Measurements from ENCODE around the gene BUB3.

BUB3 gene, protein sequence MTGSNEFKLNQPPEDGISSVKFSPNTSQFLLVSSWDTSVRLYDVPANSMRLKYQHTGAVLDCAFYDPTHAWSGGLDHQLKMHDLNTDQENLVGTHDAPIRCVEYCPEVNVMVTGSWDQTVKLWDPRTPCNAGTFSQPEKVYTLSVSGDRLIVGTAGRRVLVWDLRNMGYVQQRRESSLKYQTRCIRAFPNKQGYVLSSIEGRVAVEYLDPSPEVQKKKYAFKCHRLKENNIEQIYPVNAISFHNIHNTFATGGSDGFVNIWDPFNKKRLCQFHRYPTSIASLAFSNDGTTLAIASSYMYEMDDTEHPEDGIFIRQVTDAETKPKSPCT

DNA sequence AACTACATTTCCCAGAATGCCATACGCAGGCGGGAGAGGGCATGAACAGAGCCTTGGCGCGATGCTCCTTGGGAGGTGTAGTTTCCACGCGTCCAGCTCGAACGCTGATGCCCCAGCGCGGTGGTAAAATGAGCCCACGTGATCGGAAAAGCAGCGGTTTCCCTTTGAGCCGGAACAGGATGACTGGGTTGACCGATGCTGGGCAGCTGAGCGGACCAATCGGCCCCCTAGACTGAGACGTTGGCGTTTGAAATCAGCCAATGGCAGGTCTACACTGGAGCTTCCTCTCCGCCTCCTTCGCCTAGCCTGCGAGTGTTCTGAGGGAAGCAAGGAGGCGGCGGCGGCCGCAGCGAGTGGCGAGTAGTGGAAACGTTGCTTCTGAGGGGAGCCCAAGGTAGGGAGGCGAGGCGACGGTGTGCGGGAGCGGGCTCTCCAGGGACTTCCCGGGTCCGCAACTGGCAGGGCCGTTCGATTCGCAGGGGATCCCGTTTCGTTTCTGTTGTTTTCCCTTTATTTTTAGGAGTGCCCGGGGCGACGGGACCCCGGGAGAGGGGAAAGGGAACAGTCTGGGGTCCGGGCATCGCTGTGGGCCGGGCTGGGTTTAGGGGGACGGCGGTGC is at the start of gene BUB3:
Gene BUB3, plus strand, starts transcription at position 311 of the 619 bp plus-strand sequence. CDS start 516 bp downstream, outside the sequence.
- no peak for FAIRE-seq
- peak; percentile 66 for DNase-seq (ENCODE audit: insufficient read length, low spot score)
- TF ChIP-seq, protein P1, sequence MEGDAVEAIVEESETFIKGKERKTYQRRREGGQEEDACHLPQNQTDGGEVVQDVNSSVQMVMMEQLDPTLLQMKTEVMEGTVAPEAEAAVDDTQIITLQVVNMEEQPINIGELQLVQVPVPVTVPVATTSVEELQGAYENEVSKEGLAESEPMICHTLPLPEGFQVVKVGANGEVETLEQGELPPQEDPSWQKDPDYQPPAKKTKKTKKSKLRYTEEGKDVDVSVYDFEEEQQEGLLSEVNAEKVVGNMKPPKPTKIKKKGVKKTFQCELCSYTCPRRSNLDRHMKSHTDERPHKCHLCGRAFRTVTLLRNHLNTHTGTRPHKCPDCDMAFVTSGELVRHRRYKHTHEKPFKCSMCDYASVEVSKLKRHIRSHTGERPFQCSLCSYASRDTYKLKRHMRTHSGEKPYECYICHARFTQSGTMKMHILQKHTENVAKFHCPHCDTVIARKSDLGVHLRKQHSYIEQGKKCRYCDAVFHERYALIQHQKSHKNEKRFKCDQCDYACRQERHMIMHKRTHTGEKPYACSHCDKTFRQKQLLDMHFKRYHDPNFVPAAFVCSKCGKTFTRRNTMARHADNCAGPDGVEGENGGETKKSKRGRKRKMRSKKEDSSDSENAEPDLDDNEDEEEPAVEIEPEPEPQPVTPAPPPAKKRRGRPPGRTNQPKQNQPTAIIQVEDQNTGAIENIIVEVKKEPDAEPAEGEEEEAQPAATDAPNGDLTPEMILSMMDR (IDR thresholded peaks at IDR 0.05; ENCODE audit: insufficient read depth, missing control alignments), result no peak

DNA sequence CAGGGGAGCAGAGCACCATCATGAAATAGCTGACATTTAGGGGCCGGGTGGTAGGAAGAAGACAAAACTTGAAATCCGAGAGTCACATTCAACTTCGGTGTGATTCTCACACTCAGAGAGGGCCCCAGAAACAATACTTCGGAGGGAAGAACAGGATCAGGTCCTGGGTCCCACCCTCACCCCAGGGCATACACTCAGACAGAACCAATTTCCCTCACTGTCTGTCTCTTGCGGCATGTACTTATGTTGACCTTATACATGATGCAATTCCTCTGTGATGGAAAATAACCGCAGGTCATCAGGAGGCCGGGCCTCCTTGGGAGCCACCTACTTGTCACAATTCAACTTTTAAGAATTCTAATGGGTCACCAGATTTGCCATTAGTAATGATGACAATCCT is 44.7 kb upstream of the BUB3 start:
- no peak for FAIRE-seq
- DNase-seq (ENCODE audit: insufficient read length, low spot score), result no peak
- TF ChIP-seq, protein P1 (IDR thresholded peaks at IDR 0.05; ENCODE audit: insufficient read depth, missing control alignments), result no peak

DNA sequence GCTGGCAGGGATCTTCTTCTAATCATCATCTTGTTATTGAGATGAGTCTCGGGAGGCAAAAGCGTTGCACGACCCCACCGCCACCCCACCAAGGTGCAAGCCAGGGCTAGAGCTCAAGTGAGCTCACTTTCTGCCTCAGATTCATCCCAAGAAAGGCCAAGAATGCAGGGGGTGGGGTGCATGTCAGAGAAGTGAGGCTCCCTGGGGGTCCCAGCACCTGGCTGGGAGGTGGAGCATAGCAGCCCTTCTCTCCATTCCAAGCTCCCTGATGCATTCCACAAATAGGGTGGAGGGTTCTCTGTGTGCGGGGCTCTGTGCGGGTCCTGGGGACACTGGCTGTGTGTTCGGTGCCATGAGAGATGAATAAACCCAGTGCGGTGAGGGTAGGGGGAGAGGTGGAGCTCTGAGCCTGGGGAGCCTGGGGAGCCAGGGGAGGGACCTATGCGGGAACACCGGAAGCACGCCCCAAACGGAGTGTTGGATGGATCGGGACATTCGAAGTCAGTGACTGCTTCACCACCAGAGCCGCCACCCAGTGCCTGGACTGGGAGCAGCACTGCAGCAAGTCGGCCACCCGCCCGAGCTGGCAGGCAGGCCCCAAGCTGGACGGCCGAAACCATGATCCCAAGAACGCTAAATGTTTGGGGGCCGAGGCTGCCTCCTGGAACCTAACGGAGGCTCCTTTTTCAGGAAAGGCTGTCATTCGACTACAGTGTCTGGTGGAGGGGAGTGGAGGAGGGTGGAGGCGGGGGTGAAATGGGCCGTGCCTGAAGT is 36.4 kb upstream of the BUB3 start:
- FAIRE-seq, result no peak
- TF ChIP-seq, protein P1 (IDR thresholded peaks at IDR 0.05; ENCODE audit: insufficient read depth, missing control alignments), result no peak

DNA sequence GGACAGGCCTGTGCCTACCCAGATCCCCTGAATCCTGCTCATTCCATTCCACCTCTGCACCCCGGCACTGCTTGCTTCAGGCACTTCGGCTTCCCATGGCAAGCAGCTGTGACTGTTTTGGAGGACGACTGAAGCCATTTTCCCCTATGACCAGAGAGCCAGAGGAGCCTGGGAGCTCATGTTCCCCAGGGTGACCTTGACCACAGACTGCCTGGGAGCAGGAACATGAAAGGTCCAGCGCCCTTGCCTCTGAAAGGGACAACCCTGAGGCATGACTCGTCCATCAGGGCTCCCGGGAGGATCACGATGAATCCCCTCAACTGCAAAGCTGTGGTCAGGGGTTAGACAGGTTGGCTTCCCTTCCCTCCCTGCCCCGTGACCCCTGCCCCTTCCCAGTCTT is 35.1 kb upstream of the BUB3 start:
- DNase-seq (ENCODE audit: insufficient read length, low spot score), result no peak
- TF ChIP-seq, protein P1 (IDR thresholded peaks at IDR 0.05; ENCODE audit: insufficient read depth, missing control alignments), result no peak
- FAIRE-seq, result no peak

More for the DNA sequence above, 36.4 kb upstream of the BUB3 start:
- DNase-seq (ENCODE audit: insufficient read length, low spot score), result no peak

DNA sequence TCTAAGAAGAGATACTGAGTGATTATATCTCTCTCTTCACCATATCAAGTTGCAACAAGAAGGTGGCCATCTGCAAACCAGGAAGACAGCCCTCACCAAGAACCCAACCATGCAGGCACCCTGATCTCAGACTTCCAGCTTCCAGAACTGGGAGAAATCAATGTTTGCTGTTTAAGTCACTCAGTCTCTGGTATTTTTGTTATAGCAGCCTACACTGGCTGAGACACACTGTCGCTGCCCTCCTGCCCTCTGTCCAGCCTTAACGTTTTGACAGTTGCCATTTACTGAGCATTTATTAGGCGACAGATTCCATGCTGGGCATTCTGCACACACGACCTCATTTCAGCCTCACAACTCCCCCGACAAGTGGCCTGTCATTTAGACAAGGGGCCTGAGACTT is 28.0 kb upstream of the BUB3 start:
- TF ChIP-seq, protein P1 (IDR thresholded peaks at IDR 0.05; ENCODE audit: insufficient read depth, missing control alignments), result no peak
- DNase-seq (ENCODE audit: insufficient read length, low spot score) (no peak), FAIRE-seq (no peak)

DNA sequence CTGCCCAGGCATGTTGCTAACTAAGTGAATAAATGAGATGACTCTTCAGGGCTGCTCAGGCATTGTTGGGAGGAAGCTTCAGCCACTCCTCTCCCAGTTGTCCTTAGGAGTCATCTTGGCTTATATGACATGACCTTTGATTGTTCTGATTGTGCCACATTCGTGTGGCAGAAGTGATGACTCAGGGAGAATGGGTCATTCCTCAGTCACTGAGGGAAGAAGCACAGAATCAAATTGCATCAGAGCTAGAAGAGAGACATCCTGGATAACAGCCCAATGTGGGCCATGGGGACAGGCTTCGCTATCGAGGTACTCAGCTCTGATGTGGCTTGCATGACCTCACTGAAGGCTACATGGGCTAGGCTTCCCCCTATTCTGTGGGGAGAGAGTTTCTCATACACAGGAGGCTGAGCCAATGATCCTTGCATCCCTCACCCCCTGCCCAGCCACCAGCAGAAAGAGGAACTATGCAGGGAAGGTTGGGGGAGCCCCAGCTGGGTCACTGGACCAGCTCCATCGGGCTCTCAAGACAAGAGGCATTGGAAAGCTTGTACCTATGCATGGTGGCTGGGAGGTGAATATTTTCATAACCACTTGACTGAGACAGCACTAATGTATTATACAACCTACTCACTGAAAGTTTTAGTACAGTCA is 24.5 kb upstream of the BUB3 start:
- TF ChIP-seq, protein P1 (IDR thresholded peaks at IDR 0.05; ENCODE audit: insufficient read depth, missing control alignments), result no peak
- no peak for DNase-seq (ENCODE audit: insufficient read length, low spot score)
- FAIRE-seq, result no peak

All from D721Med (cell line).